Fibroblast of lung (primary cell): ENCODE data around the gene PCLO. TPM values are rescaled to one million over a fixed set of nuclear protein-coding genes. Genes with fewer than 3 reads are reported as not detected.

Experiments used
- DNase-seq, 2 donors: peaks; one replicate each; pipeline versions ENCODE4 v3.0.0 to v3.0.0-alpha.2; 2010; ENCODE audit warnings: low read depth in 2 of 2
- H2AFZ ChIP-seq: 2 replicates; pipeline ENCODE4 v1.5.1; 2012; ENCODE audit warnings: low read length, control low read depth, inconsistent platforms
- H3K27ac ChIP-seq: 2 replicates; pipeline ENCODE4 v1.5.1; 2011; ENCODE audit warnings: low read length, control low read depth; ENCODE audit not compliant: insufficient read depth
- H3K27me3 ChIP-seq: 2 replicates; pipeline ENCODE4 v1.5.1; 2011; ENCODE audit warnings: mild to moderate bottlenecking, low read length; ENCODE audit not compliant: control insufficient read depth, insufficient read depth
- H3K36me3 ChIP-seq: 2 replicates; pipeline ENCODE4 v1.5.1; 2011; ENCODE audit warnings: low read length; ENCODE audit not compliant: control insufficient read depth, insufficient read depth
- H3K4me1 ChIP-seq: 2 replicates; pipeline ENCODE4 v1.5.1; 2011; ENCODE audit warnings: low read length; ENCODE audit not compliant: control insufficient read depth, insufficient read depth; ENCODE audit errors: extremely low read depth
- H3K4me2 ChIP-seq: 2 replicates; pipeline ENCODE4 v1.5.1; 2011; ENCODE audit warnings: low read length, control low read depth; ENCODE audit not compliant: insufficient read depth; ENCODE audit errors: extremely low read depth
- H3K4me3 ChIP-seq, 4 experiments: fragments of 200-600 bp in 1 of 4; sonication (generic) in 1 of 4; replicated peaks in 1 of 4; 2 replicates each; pipeline ENCODE4 v1.5.1; 2011 to 2016; ENCODE audit warnings: low read length in 4 of 4, low read depth in 3 of 4, mild to moderate bottlenecking in 3 of 4, control low read depth in 2 of 4, inconsistent platforms in 1 of 4, mixed read lengths in 1 of 4; ENCODE audit not compliant: insufficient read depth in 1 of 4; ENCODE audit errors: control extremely low read depth in 1 of 4
- H3K79me2 ChIP-seq: 2 replicates; pipeline ENCODE4 v1.5.1; 2012; ENCODE audit warnings: mild to moderate bottlenecking, low read length, inconsistent platforms; ENCODE audit not compliant: control insufficient read depth, insufficient read depth
- H3K9ac ChIP-seq: 2 replicates; pipeline ENCODE4 v1.5.1; 2011; ENCODE audit warnings: mild to moderate bottlenecking, low read length, control low read depth; ENCODE audit not compliant: insufficient read depth
- H3K9me3 ChIP-seq: 2 replicates; pipeline ENCODE4 v1.5.1; 2012; ENCODE audit warnings: low read depth, low read length; ENCODE audit not compliant: control insufficient read depth, insufficient read depth
- H4K20me1 ChIP-seq: 2 replicates; pipeline ENCODE4 v1.5.1; 2011; ENCODE audit warnings: low read length; ENCODE audit not compliant: control insufficient read depth, insufficient read depth; ENCODE audit errors: extremely low read depth
- EZH2 ChIP-seq: IDR thresholded peaks from 2 replicates; pipeline ENCODE4 v1.5.1; 2012; ENCODE audit warnings: low read length, control low read depth, mild to moderate bottlenecking; ENCODE audit errors: missing control alignments
- polyA plus RNA-seq, 2 donors: library from polyadenylated mRNA; depleted of rRNA in 1 of 2; stranded (reverse) in 1 of 2; unstranded in 1 of 2; fragments of >200 nt; gene quantifications; 2 replicates each; pipeline ENCODE4 v1.2.1, GENCODE V29; 2011 to 2012; ENCODE audit warnings: missing spikeins in 1 of 2
- total RNA-seq: library from RNA; depleted of rRNA; stranded (reverse); fragments of >200 nt; gene quantifications from 2 replicates; pipeline ENCODE4 v1.2.1, GENCODE V29; 2014
- TF ChIP-seq, protein P1 (sequence below), 2 donors: IDR thresholded peaks in 1 of 2; conservative IDR thresholded peaks in 1 of 2; 1 replicate in 1 of 2; 2 replicates in 1 of 2; pipeline ENCODE4 v1.5.1; 2011 to 2012; ENCODE audit warnings: low read length in 2 of 2, control low read depth in 1 of 2, inconsistent platforms in 1 of 2, low read depth in 1 of 2, mild to moderate bottlenecking in 1 of 2

Gene PCLO
- total and polyA plus RNA-seq, 2 donors (not counting 1 experiment from before 2014, with no cell fraction given), result 0.03 to 0.17 TPM

DNA sequence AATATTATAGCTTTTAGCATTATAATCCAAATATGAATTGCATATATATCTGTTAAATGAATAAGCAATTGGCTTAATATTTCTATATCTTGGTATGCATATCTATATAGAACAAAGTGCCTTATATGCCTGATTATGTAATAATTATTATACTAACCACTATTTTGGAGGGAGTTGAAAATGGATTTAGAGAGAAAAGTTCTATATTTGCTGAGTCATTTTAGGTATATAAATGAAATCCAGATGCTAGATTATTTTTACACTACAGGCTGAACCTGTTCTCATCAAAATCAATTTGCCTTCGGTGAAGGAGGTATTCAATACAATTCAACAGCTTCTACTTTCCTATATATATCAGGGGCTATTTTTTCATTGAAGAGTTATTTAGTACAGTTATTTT, 276.4 kb downstream of the PCLO start:
- Histone ChIP-seq H3K9me3 (no peaks in the 10 kb centered on the region), H3K4me3 (no peak overlapping the region), H3K79me2 (no peaks in the 10 kb centered on the region), H3K27me3 (no peaks in the 10 kb centered on the region), H3K36me3 (no peaks in the 10 kb centered on the region), H3K9ac (no peak overlapping the region), H3K4me1 (no peaks in the 10 kb centered on the region), H2AFZ (no peak overlapping the region), H3K27ac (no peak overlapping the region), H3K4me2 (no peak overlapping the region), H4K20me1 (no peaks in the 10 kb centered on the region)
- no peak for TF ChIP-seq EZH2
- TF ChIP-seq, protein P1, sequence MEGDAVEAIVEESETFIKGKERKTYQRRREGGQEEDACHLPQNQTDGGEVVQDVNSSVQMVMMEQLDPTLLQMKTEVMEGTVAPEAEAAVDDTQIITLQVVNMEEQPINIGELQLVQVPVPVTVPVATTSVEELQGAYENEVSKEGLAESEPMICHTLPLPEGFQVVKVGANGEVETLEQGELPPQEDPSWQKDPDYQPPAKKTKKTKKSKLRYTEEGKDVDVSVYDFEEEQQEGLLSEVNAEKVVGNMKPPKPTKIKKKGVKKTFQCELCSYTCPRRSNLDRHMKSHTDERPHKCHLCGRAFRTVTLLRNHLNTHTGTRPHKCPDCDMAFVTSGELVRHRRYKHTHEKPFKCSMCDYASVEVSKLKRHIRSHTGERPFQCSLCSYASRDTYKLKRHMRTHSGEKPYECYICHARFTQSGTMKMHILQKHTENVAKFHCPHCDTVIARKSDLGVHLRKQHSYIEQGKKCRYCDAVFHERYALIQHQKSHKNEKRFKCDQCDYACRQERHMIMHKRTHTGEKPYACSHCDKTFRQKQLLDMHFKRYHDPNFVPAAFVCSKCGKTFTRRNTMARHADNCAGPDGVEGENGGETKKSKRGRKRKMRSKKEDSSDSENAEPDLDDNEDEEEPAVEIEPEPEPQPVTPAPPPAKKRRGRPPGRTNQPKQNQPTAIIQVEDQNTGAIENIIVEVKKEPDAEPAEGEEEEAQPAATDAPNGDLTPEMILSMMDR (conservative IDR thresholded peaks at IDR 0.05 in 1 of 2, IDR thresholded peaks at IDR 0.05 in 1 of 2; ENCODE audit: low read depth in 1 of 2, low read length in 2 of 2), result no peak
- DNase-seq, result no peak

DNA sequence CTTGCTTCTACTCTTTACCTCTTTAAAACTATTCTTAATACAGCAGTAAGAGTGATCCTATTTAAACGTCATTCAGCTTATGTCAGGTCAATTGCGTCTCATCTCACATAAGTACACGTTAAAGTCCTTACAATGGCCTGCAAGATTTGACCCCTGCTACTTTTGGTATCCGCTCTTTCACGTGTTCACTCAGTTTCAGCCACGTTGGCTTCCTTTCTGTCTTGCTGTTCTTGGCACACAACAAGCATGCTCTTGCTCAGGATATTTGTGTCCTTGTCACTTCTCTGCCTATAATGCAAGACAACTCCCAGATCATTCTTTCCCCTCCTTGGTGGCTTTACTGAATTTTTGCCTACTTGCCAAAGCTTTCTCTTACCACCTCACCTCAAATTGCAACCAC, 296.8 kb downstream of the PCLO start:
- H3K9ac ChIP-seq, result no peak overlapping the region
- H3K36me3 ChIP-seq, result no peaks in the 10 kb centered on the region
- no peaks in the 10 kb centered on the region for H3K79me2 ChIP-seq
- H4K20me1 ChIP-seq, result no peaks in the 10 kb centered on the region
- H3K27me3 ChIP-seq, result no peaks in the 10 kb centered on the region
- no peak overlapping the region for H3K4me2 ChIP-seq
- H3K4me1 ChIP-seq, result no peaks in the 10 kb centered on the region
- no peak overlapping the region for H3K27ac ChIP-seq
- no peaks in the 10 kb centered on the region for H3K9me3 ChIP-seq
- no peak for TF ChIP-seq EZH2
- TF ChIP-seq, protein P1 (conservative IDR thresholded peaks at IDR 0.05 in 1 of 2, IDR thresholded peaks at IDR 0.05 in 1 of 2; ENCODE audit: low read depth in 1 of 2, low read length in 2 of 2), result no peak
- DNase-seq, result no peak
- no peak overlapping the region for H2AFZ ChIP-seq
- no peak overlapping the region for H3K4me3 ChIP-seq

DNA sequence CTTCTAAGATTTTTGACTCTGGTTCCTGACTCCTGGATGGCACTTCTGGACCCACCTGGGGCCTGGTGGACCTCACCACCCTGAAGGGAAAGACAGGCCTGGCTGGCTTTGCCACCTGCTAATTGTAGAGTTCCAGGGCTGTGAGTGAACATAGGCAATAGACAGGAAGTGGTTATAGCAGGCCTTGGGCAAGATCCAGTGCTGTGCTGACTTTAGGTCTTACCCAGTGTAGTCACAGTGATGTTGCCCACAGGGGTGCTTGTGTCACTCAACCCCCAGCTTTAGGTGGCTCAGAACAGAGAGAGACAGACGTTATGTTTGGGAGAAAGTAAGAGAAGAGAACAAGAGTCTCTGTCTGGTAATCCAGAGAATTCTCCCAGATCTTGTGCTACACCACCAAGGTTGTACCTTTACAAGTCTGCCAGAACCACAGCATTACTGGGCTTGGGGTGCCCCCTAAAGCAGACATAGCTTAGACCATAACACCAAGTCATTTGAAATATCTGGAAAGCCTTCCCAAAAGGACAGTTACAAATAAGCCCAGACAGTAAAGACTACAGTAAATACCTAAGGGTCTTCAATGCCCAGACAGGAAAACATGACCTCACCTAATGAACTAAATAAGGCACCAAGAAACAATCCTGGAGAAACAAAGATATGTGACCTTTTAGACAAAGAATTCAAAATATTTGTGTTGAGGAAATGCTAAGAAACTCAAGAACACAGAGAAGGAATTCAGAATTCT, 303.4 kb downstream of the PCLO start:
- DNase-seq, result peak in 1 of 2 donors; percentile 61
- H2AFZ ChIP-seq, result no peak overlapping the region
- H3K4me3 ChIP-seq, result no peak overlapping the region

More for the DNA sequence above, 303.4 kb downstream of the PCLO start:
- Histone ChIP-seq H3K9me3 (no peaks in the 10 kb centered on the region), H3K36me3 (no peaks in the 10 kb centered on the region), H4K20me1 (no peaks in the 10 kb centered on the region), H3K4me1 (no peaks in the 10 kb centered on the region), H3K79me2 (no peaks in the 10 kb centered on the region), H3K27me3 (no peaks in the 10 kb centered on the region), H3K9ac (no peak overlapping the region), H3K27ac (no peak overlapping the region), H3K4me2 (no peak overlapping the region)
- TF ChIP-seq, protein P1 (conservative IDR thresholded peaks at IDR 0.05 in 1 of 2, IDR thresholded peaks at IDR 0.05 in 1 of 2; ENCODE audit: low read depth in 1 of 2, low read length in 2 of 2), result no peak
- TF ChIP-seq EZH2, result no peak
